HUES48 (cell line): ENCODE data around the gene PDE4D.

Experiments
- H3K27ac ChIP-seq: one replicate; pipeline ENCODE4 v1.7.0; 2013; ENCODE audit warnings: low read depth, low read length, inconsistent platforms
- H3K27me3 ChIP-seq: 2 replicates; pipeline ENCODE4 v1.6.1; 2013; ENCODE audit warnings: mild to moderate bottlenecking, low read length; ENCODE audit not compliant: control insufficient read depth, insufficient read depth
- H3K36me3 ChIP-seq: 2 replicates; pipeline ENCODE4 v1.6.1; 2013; ENCODE audit warnings: low read length; ENCODE audit not compliant: control insufficient read depth, insufficient read depth
- H3K4me1 ChIP-seq: 2 replicates; pipeline ENCODE4 v1.6.1; 2013; ENCODE audit warnings: mild to moderate bottlenecking, low read length; ENCODE audit not compliant: control insufficient read depth, insufficient read depth
- H3K4me3 ChIP-seq: 2 replicates; pipeline ENCODE4 v1.5.1; 2013; ENCODE audit warnings: mild to moderate bottlenecking, low read depth, low read length
- H3K9ac ChIP-seq: 2 replicates; pipeline ENCODE4 v1.6.1; 2013; ENCODE audit warnings: mild to moderate bottlenecking, low read depth, low read length, moderate library complexity
- H3K9me3 ChIP-seq: 2 replicates; pipeline ENCODE4 v1.6.1; 2013; ENCODE audit warnings: low read length; ENCODE audit not compliant: control insufficient read depth, insufficient read depth

PDE4D gene

GRCh38 chr5:59525311-59525710 lies 368.2 kb downstream of the PDE4D start:
- Histone ChIP-seq H3K36me3 (no peaks in the 10 kb centered on the region), H3K4me3 (no peak overlapping the region), H3K9me3 (peaks cover 6% of the 10 kb centered on the region; the same call in 1 of the 2 replicates), H3K27ac (no peak overlapping the region), H3K4me1 (peaks cover 10% of the 10 kb centered on the region), H3K27me3 (no peaks in the 10 kb centered on the region), H3K9ac (no peak overlapping the region)

GRCh38 chr5:59522201-59522831 lies 371.2 kb downstream of the PDE4D start:
- H3K9ac ChIP-seq = no peak overlapping the region
- H3K4me1 ChIP-seq = no peaks in the 10 kb centered on the region
- H3K4me3 ChIP-seq = no peak overlapping the region
- H3K27ac ChIP-seq = no peak overlapping the region
- peaks cover 6% of the 10 kb centered on the region; the same call in 1 of the 2 replicates for H3K9me3 ChIP-seq
- no peaks in the 10 kb centered on the region for H3K36me3 ChIP-seq
- no peaks in the 10 kb centered on the region for H3K27me3 ChIP-seq

GRCh38 chr5:59521476-59521875 lies 372.1 kb downstream of the PDE4D start:
- H3K9ac ChIP-seq = no peak overlapping the region
- H3K4me1 ChIP-seq = no peaks in the 10 kb centered on the region
- no peaks in the 10 kb centered on the region for H3K27me3 ChIP-seq
- H3K4me3 ChIP-seq = no peak overlapping the region
- H3K36me3 ChIP-seq = no peaks in the 10 kb centered on the region
- peaks cover 6% of the 10 kb centered on the region; the same call in 1 of the 2 replicates for H3K9me3 ChIP-seq
- H3K27ac ChIP-seq = no peak overlapping the region

DNA sequence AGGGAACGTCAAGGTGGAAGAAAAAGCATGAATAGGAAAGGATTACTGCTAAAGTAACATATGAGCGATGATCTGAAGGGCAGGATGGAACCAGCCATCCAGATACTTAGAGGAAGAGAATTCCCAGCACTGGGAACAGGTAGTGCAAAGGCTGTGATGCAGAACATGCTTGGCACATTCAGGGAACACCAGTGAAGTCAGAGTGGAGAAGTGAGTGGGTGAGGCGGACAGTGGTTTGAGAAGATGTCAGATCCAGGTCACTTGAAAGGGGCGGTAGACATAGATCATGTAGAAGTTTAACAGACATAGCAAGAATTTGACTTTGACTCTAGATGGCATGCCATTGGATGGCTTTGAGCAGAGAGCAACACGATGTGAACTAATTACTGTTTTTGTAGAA lies 374.2 kb downstream of the PDE4D start:
- H3K9ac ChIP-seq = no peak overlapping the region
- H3K36me3 ChIP-seq = no peaks in the 10 kb centered on the region
- H3K27me3 ChIP-seq = no peaks in the 10 kb centered on the region
- no peak overlapping the region for H3K4me3 ChIP-seq
- H3K4me1 ChIP-seq = no peaks in the 10 kb centered on the region
- no peak overlapping the region for H3K27ac ChIP-seq
- H3K9me3 ChIP-seq = peaks cover 6% of the 10 kb centered on the region; the same call in 1 of the 2 replicates

DNA sequence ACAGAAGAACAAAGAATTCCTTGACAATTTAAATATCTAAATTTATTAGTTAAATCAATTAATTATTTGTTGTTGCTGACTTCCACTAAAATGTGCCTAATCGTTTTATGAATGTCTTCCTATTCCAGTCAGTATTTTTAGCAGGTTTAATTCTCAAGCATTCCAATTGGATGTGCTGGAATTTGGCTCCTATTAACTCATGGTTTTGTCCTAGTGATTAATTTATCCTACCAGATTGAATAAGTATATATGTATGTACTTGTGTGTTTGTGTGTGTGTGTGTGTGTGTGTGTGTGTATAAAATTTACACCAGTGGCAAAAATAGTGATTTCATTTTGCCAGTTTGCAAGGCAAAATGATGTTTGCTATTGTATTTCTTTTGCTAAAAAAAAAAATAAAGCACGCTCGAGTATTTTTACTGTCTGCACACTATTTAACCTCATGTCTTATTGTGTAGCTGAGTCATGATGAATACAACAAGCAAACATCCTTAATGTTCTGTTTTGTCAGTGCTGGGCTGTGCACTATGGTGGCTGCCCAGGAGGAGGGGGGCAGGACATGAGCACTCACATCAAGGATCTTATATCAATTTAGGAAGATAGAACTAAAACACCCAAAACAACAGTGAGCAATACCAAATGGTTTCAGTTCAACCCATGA lies 375.5 kb downstream of the PDE4D start:
- no peak overlapping the region for H3K9ac ChIP-seq
- H3K27ac ChIP-seq = no peak overlapping the region
- no peak overlapping the region for H3K4me3 ChIP-seq

DNA sequence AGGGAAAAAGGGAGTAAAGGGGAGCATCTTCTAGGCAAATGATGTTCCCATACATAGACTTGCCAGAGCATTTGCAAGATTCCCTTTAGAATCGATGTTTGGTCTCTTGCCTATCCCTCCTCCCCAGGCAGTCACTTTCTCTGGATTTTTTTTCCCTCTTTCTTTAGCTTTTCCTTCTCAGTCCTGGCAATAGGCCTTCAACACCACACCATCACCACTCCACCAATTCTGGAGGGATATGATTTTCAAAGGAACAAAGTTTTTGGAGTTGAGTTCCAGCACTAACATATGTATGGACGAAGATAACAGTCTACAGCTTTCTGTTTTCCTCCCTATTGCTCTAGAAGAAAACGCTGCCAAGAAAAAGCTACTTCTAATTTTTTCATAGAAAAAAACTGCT lies 377.4 kb downstream of the PDE4D start:
- H3K36me3 ChIP-seq = no peaks in the 10 kb centered on the region
- no peak overlapping the region for H3K4me3 ChIP-seq
- no peak overlapping the region for H3K9ac ChIP-seq

More for the DNA sequence above, 375.5 kb downstream of the PDE4D start:
- Histone ChIP-seq H3K36me3 (no peaks in the 10 kb centered on the region), H3K9me3 (no peaks in the 10 kb centered on the region), H3K27me3 (no peaks in the 10 kb centered on the region), H3K4me1 (no peaks in the 10 kb centered on the region)

GRCh38 chr5:59506285-59506877 lies 387.1 kb downstream of the PDE4D start:
- Histone ChIP-seq H3K9ac (no peak overlapping the region), H3K4me1 (no peaks in the 10 kb centered on the region), H3K27ac (no peak overlapping the region), H3K36me3 (no peaks in the 10 kb centered on the region), H3K4me3 (no peak overlapping the region), H3K27me3 (no peaks in the 10 kb centered on the region), H3K9me3 (no peaks in the 10 kb centered on the region)

More for the DNA sequence above, 377.4 kb downstream of the PDE4D start:
- Histone ChIP-seq H3K27me3 (no peaks in the 10 kb centered on the region), H3K9me3 (no peaks in the 10 kb centered on the region), H3K27ac (no peak overlapping the region), H3K4me1 (no peaks in the 10 kb centered on the region)

GRCh38 chr5:59504043-59504442 lies 389.5 kb downstream of the PDE4D start:
- no peak overlapping the region for H3K9ac ChIP-seq
- no peak overlapping the region for H3K4me3 ChIP-seq
- no peaks in the 10 kb centered on the region for H3K36me3 ChIP-seq
- no peak overlapping the region for H3K27ac ChIP-seq
- H3K27me3 ChIP-seq = no peaks in the 10 kb centered on the region
- H3K9me3 ChIP-seq = no peaks in the 10 kb centered on the region
- H3K4me1 ChIP-seq = no peaks in the 10 kb centered on the region

GRCh38 chr5:59503220-59503619 lies 390.3 kb downstream of the PDE4D start:
- no peaks in the 10 kb centered on the region for H3K36me3 ChIP-seq
- H3K9me3 ChIP-seq = no peaks in the 10 kb centered on the region
- no peak overlapping the region for H3K9ac ChIP-seq
- H3K4me3 ChIP-seq = no peak overlapping the region
- no peaks in the 10 kb centered on the region for H3K27me3 ChIP-seq
- H3K4me1 ChIP-seq = no peaks in the 10 kb centered on the region
- no peak overlapping the region for H3K27ac ChIP-seq

GRCh38 chr5:59501316-59501715 lies 392.2 kb downstream of the PDE4D start:
- Histone ChIP-seq H3K4me1 (no peaks in the 10 kb centered on the region), H3K9me3 (no peaks in the 10 kb centered on the region), H3K36me3 (no peaks in the 10 kb centered on the region), H3K27ac (no peak overlapping the region), H3K9ac (no peak overlapping the region), H3K4me3 (no peak overlapping the region), H3K27me3 (no peaks in the 10 kb centered on the region)

- Histone ChIP-seq H3K9me3 (no peaks in the 10 kb centered on the region), H3K36me3 (no peaks in the 10 kb centered on the region), H3K9ac (no peak overlapping the region), H3K4me1 (no peaks in the 10 kb centered on the region), H3K27me3 (no peaks in the 10 kb centered on the region), H3K4me3 (no peak overlapping the region), H3K27ac (no peak overlapping the region)
Measured at GRCh38 chr5:59500014-59500413, 393.5 kb downstream of the PDE4D start.
